Spleen (tissue), 7 donors: ENCODE data around the gene TM4SF4.

Experiments used
- POLR2A ChIP-seq, 3 donors: fragments of 450-650 bp; IDR thresholded peaks; one replicate each; pipeline ENCODE4 v1.5.1; 2017; ENCODE audit warnings: antibody characterized with exemption in 3 of 3, mild to moderate bottlenecking in 1 of 3
- TF ChIP-seq, protein P1 (sequence below), 11 experiments: fragments of 200-600 bp in 7 of 11; fragments of 450-650 bp in 4 of 11; sonication (generic) in 4 of 11; IDR thresholded peaks in 8 of 11; conservative IDR thresholded peaks in 3 of 11; 1 replicate in 7 of 11; 2 replicates in 4 of 11; pipeline versions ENCODE4 v1.4.0 to v1.8.0; 2016 to 2021; ENCODE audit warnings: antibody characterized with exemption in 11 of 11, inconsistent platforms in 4 of 11, mild to moderate bottlenecking in 1 of 11
- donor health status: DM: no; HTN: no; CAD: no; lungs with moderate emphysema.
- donor health status: DM: no; HTN: no; CAD: no.
- donor health status: DM: no; HTN: no; CAD: no.

DNA sequence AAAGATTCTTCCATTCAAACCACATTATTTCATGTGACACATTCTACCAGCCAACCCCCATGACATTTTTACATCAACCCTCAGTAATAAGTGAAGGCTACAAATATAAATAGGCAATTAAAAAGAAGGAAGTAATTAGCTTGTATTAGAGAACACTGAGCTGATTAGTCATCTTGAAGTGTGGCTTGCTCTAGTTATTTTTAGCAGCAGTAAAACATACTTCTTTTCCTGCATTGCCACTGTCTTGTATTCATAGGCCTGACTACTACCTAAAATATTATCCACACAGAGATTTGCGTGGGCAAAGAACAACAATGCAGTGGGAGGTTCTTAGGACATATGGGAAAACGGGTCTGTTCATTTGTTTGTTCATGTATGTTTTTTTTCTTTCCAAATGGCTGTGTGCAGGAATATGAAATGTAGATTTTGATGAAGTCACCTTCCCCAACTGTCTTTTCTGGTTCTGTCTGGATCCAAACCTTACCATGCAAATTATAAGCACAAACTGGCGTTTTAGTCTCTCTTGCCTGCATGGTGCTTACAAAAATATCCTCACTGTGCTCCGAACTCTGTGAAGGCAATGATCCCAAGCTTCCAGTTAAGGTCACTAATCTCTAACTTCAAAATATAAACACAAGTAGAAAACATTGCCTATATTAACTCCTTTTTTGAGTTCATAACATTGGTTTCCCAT, 31.5 kb upstream of the TM4SF4 start:
- TF ChIP-seq, protein P1, sequence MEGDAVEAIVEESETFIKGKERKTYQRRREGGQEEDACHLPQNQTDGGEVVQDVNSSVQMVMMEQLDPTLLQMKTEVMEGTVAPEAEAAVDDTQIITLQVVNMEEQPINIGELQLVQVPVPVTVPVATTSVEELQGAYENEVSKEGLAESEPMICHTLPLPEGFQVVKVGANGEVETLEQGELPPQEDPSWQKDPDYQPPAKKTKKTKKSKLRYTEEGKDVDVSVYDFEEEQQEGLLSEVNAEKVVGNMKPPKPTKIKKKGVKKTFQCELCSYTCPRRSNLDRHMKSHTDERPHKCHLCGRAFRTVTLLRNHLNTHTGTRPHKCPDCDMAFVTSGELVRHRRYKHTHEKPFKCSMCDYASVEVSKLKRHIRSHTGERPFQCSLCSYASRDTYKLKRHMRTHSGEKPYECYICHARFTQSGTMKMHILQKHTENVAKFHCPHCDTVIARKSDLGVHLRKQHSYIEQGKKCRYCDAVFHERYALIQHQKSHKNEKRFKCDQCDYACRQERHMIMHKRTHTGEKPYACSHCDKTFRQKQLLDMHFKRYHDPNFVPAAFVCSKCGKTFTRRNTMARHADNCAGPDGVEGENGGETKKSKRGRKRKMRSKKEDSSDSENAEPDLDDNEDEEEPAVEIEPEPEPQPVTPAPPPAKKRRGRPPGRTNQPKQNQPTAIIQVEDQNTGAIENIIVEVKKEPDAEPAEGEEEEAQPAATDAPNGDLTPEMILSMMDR (IDR thresholded peaks at IDR 0.05 in 8 of 11, conservative IDR thresholded peaks at IDR 0.05 in 3 of 11) = no peak
- no peak for TF ChIP-seq POLR2A (IDR thresholded peaks at IDR 0.05)
